CD4-positive, alpha-beta T cell treated with Interleukin-4 for 1 hour (primary cell): Measurements from ENCODE around the gene NEGR1.

Experiments used
- DNase-seq, 2 donors: peaks; one replicate each; pipeline ENCODE4 v3.0.0-alpha.2; 2020 to 2022

Gene NEGR1

GRCh38 chr1:71610476-71610875 lies 671.9 kb downstream of the NEGR1 start:
- DNase-seq, result no peak

- DNase-seq, result no peak
Measured at GRCh38 chr1:71603044-71603776, 679.1 kb downstream of the NEGR1 start.

DNA sequence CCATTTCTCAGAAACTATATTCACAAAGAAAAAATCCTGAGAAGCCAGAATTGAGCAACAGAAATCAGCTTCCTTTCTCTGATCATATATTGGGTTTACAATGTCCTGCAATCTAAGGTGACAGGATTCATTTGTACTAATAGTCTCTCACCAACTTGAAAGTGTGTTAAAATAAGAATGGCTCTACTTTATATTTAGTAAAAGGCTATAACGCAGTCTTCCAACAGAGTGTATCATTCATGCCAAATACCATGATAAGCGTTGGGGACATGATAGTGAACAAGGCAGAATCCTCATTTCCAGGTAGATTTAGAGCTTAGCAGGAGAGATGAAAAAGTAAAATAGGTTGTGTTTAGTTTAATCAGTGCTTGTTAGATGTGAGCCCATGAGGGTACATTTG lies 682.3 kb downstream of the NEGR1 start:
- DNase-seq, result no peak

DNA sequence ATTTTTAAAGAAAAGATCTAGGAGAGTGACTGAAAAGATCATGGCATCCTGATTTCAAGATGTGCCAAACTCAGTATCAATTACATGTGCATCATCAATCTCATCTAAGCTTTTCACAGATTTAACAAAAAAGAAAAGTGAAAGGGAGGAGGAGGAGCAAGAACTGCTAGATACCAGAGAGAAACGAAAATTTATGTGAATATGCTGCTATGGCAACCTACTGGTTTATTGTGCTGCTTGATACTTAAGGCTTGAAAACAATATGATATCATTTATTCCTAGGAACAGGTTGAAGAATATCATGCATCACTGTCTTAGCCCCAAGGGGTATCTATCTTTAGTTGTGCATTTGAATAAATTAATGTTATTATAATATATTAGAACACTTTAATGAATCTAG lies 683.0 kb downstream of the NEGR1 start:
- no peak for DNase-seq

GRCh38 chr1:71593523-71593922 lies 688.8 kb downstream of the NEGR1 start:
- DNase-seq, result no peak

GRCh38 chr1:71592646-71593274 lies 689.6 kb downstream of the NEGR1 start:
- no peak for DNase-seq

GRCh38 chr1:71589005-71589404 lies 693.3 kb downstream of the NEGR1 start:
- no peak for DNase-seq

DNA sequence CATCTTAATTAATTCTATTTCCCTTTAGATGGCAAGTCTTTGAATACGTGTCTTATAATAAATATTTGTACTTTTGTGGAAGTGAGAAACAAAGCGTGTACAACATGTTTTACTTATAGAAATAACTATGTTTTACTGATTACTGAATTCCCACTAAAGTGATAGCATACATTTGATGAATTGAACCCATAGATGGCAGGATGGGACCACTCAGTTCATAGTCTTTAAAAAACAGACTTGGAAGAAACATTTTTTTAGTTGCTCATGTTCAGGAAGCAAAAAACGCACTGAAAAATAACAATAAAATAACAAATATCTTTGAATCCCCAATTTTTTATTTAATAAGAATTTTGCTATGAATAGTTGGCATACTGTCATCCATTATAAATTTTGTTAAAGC lies 694.4 kb downstream of the NEGR1 start:
- no peak for DNase-seq

DNA sequence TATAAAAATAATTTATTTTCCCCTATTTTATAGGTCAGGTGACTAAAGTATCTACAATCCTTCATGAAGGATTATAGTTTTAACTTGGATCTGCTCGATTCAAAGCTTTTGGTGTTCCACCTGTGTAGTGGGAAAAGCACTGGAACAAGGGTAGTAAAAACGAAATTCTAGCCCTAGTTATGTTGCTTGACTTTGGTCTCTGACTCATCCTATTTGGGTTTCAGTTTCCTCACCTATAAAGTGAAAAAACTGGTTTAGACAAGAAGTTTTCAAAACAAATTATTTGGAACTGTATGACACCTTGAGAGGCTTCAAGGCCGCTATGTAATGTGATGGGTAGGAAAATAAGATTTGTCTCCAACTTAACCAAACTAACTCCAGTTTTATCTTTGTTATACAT lies 696.3 kb downstream of the NEGR1 start:
- no peak for DNase-seq

DNA sequence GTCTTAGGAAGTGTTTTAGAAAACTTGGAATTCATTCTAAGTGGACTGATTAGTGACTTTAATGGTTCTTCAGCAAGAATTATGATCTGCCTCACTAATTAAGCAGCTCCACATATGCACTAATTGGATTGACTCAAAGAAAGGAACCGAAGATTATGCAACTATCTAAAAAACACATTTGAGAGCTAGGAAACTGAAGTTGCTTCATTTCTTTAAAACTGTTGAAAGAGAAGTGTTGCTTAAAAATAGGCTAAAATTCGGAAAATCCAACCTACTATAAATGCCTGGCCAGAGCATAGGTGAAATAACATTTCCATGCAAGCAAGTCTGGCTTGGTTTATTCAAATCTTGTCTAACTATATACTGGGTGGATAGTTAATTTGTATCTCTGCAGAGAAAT lies 698.6 kb downstream of the NEGR1 start:
- no peak for DNase-seq

GRCh38 chr1:71582673-71583072 lies 699.7 kb downstream of the NEGR1 start:
- no peak for DNase-seq

- DNase-seq, result no peak
Measured at GRCh38 chr1:71577451-71578131, 704.7 kb downstream of the NEGR1 start.

DNA sequence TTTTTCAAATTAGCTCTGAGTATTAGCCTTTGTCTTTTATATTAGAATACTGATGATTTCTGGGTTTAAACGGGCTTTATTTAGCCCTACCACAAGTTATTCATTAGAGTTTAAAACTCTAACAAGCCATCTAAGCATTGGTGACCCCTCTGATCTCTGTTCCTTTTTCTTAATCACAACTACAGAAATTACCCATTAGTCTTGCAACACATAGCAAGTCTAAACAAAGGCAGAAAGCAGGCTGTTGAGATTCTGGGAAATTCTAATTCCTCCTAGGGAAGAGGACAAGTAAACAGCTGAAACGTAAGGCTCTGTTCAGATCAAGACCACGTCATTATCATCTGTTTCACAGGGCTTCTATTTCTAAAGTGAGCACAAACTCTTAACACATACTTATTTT lies 710.3 kb downstream of the NEGR1 start:
- DNase-seq, result no peak

- DNase-seq, result no peak
Measured at GRCh38 chr1:71566413-71566812, 715.9 kb downstream of the NEGR1 start.

DNA sequence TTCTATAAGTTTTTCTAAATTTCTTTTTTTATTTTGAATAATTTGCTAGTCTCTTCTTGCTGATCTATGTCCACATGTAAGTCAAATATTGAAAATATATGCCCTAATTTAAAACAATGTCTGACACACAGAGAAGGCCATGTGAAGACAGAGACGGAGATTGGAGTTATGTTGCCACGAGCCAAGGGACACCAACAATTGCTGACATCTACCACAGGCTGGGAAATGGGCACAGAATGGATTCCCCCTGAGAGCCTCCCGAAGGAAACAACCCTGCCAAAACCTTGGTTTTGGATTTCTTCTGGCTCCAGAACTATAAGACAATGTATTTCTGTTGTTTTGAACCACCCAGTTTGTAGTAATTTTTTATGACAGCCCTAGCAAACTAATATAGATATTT lies 716.5 kb downstream of the NEGR1 start:
- DNase-seq, result no peak

DNA sequence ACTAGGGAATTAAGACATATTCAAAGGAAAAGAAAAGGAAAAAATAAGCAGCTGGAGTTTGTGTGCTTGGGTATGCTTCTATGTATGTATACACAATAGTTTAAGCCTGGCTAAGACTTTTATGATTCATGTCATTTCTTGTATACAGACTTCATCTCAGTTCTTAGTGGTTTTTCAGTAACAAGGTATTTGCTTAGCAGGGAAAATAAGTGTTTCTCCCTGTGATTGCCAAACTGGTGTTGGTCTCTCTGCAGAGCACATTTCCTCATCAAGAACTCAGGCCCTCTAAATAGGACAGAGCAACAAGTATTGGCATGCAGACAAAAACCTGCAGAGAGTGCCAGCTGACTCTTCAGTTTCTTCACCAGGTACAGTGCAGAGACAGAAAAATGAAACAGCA lies 717.1 kb downstream of the NEGR1 start:
- DNase-seq, result no peak

- no peak for DNase-seq
Measured at GRCh38 chr1:71562298-71562697, 720.0 kb downstream of the NEGR1 start.

GRCh38 chr1:71561729-71562128 lies 720.6 kb downstream of the NEGR1 start:
- DNase-seq, result no peak

- DNase-seq, result no peak
Measured at GRCh38 chr1:71561206-71561605, 721.1 kb downstream of the NEGR1 start.

- DNase-seq, result no peak
Measured at GRCh38 chr1:71559880-71560279, 722.5 kb downstream of the NEGR1 start.

- no peak for DNase-seq
Measured at GRCh38 chr1:71557138-71557537, 725.2 kb downstream of the NEGR1 start.

DNA sequence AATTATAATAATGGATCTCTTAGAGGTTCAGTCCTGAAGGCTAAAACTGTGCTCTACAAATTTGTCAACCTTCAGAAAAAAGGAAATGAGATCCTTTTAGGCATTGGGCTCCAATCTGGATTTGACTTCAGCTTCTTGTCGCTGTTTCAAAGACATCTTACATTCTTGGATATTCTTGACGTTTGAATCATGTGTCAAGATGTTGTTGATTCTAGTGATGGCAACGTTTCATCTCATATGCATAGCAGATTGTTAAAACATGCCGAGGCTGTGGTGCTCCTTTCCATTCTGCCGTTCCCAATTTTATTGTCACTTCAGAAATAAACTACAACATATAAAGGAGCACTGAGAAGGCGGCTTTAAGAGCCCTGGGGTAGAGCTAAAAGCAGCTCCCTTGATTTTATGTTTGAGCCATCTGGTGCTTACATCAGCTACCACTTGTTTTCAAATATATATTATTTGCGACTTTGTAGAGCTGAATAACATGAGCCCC lies 733.9 kb downstream of the NEGR1 start:
- DNase-seq, result no peak

GRCh38 chr1:71542155-71542554 lies 740.2 kb downstream of the NEGR1 start:
- no peak for DNase-seq

- no peak for DNase-seq
Measured at GRCh38 chr1:71533950-71534349, 748.4 kb downstream of the NEGR1 start.
